Ovary (tissue), 9 donors: ENCODE results near the gene FIBCD1. TPM values are rescaled to one million over a fixed set of nuclear protein-coding genes. Genes with fewer than 3 reads are reported as not detected.
A peak's percentile ranks its signal among the peaks of the same experiment; 100 is the strongest.

Source experiments
- DNase-seq, 5 donors: peaks; one replicate each; pipeline ENCODE4 v3.0.0-alpha.2; 2019 to 2020
- H3K27ac ChIP-seq, 2 donors: fragments of 200-600 bp; one replicate each; pipeline versions ENCODE4 v1.5.1 to v1.8.0; 2019 to 2022
- H3K27me3 ChIP-seq: fragments of 200-600 bp; one replicate; pipeline ENCODE4 v1.8.0; 2022
- H3K36me3 ChIP-seq: fragments of 200-600 bp; sonication (generic); one replicate; pipeline ENCODE4 v1.5.1; 2019
- H3K4me1 ChIP-seq: one replicate; pipeline ENCODE4 v1.8.1; 2013; ENCODE audit warnings: mild to moderate bottlenecking, moderate library complexity; ENCODE audit not compliant: insufficient read depth
- H3K4me3 ChIP-seq: fragments of 200-600 bp; sonication (generic); one replicate; pipeline ENCODE4 v1.5.1; 2017
- H3K9me3 ChIP-seq, 2 donors: fragments of 200-600 bp in 1 of 2; sonication (generic) in 1 of 2; one replicate each; pipeline versions ENCODE4 v1.5.1 to v1.8.1; 2013 to 2019; ENCODE audit warnings: mild to moderate bottlenecking in 1 of 2, moderate library complexity in 1 of 2
- EP300 ChIP-seq: sonication (generic); formaldehyde crosslinking; IDR thresholded peaks from one replicate; pipeline ENCODE4 v1.6.1; 2017; ENCODE audit warnings: antibody characterized with exemption
- POLR2A ChIP-seq: fragments of 450-650 bp; IDR thresholded peaks from one replicate; pipeline ENCODE4 v1.6.1; 2017; ENCODE audit warnings: antibody characterized with exemption, mild to moderate bottlenecking, moderate library complexity
- WGBS, 3 donors: extraction: QIAGEN DNeasy Blood & Tissue Kit in 1 of 3; methylation state at CpG; one replicate each; pipeline versions ENCODE4 v1.1.5 to v1.1.7; 2013 to 2017; 5-methylcytosine and 5-hydroxymethylcytosine counted together
- intact Hi-C, 4 donors: fragments of 100-400 bp; cut with DNase I; formaldehyde crosslinking; loops; one replicate each; pipeline versions ENCODE4 v1.11.0 to v1.15.1; 2022 to 2023
- polyA plus RNA-seq, 2 donors: library from polyadenylated mRNA; stranded (reverse); fragments of 200-250 nt in 1 of 2; fragments of 350-450 nt in 1 of 2; fragmentation: Illumina TruSeq in 1 of 2; extraction: RNeasy Lipid Tissue Mini Kit (QIAGEN cat#74804) in 1 of 2; gene quantifications; one replicate each; pipeline ENCODE4 v1.2.3, GENCODE V29; 2013 to 2014
- total RNA-seq, 7 donors: library from RNA; depleted of rRNA in 2 of 7; stranded (reverse); fragments of >200 nt in 2 of 7; fragmentation: NEBNext Ultra II Directional in 3 of 7; extraction: Animal tissue kit (Norgen Biotek cat#: 25700) in 3 of 7; gene quantifications; one replicate each; pipeline versions ENCODE4 v1.1.0 to v1.2.4, GENCODE V29; 2016 to 2023
- TF ChIP-seq, protein P1 (sequence below), 3 donors: fragments of 450-650 bp in 2 of 3; fragments of 200-600 bp in 1 of 3; IDR thresholded peaks; one replicate each; pipeline versions ENCODE4 v1.5.1 to v1.8.0; 2016 to 2022; ENCODE audit warnings: antibody characterized with exemption in 3 of 3, mild to moderate bottlenecking in 1 of 3
- donor health status: DM: no; HTN: no; CAD: no; lungs with moderate emphysema.
- donor health status: DM: no; HTN: no; CAD: no.
- donor health status: Bipolar disorder and iron deficiency.
- donor health status: DM: yes; HTN: yes; CAD: no.
- donor health status: DM: no; HTN: no; CAD: no.
- donor health status: DM: yes; HTN: yes; CAD: no.

The FIBCD1 gene
- total and polyA plus RNA-seq, 9 donors, result 0.06 to 0.45 (median 0.12) TPM; not detected in 3

GRCh38 chr9:130921300-130921988 is 17.6 kb downstream of the FIBCD1 start:
- TF ChIP-seq EP300 (no peak), POLR2A (no peak)
- TF ChIP-seq, protein P1, sequence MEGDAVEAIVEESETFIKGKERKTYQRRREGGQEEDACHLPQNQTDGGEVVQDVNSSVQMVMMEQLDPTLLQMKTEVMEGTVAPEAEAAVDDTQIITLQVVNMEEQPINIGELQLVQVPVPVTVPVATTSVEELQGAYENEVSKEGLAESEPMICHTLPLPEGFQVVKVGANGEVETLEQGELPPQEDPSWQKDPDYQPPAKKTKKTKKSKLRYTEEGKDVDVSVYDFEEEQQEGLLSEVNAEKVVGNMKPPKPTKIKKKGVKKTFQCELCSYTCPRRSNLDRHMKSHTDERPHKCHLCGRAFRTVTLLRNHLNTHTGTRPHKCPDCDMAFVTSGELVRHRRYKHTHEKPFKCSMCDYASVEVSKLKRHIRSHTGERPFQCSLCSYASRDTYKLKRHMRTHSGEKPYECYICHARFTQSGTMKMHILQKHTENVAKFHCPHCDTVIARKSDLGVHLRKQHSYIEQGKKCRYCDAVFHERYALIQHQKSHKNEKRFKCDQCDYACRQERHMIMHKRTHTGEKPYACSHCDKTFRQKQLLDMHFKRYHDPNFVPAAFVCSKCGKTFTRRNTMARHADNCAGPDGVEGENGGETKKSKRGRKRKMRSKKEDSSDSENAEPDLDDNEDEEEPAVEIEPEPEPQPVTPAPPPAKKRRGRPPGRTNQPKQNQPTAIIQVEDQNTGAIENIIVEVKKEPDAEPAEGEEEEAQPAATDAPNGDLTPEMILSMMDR (IDR thresholded peaks at IDR 0.05), result no peak
- Histone ChIP-seq H3K36me3 (no peaks in the 10 kb centered on the region), H3K27ac (no peak overlapping the region), H3K4me3 (no peak overlapping the region), H3K27me3 (no peaks in the 10 kb centered on the region), H3K4me1 (peaks cover 8% of the 10 kb centered on the region), H3K9me3 (no peaks in the 10 kb centered on the region)
- intact Hi-C loops, result no loop called here
- peak; percentile 34 to 67 (median 47) for DNase-seq
- 14 to 27% (median 19%) methylated on average over 29 of the region's 29 CpGs for WGBS, 3 donors

DNA sequence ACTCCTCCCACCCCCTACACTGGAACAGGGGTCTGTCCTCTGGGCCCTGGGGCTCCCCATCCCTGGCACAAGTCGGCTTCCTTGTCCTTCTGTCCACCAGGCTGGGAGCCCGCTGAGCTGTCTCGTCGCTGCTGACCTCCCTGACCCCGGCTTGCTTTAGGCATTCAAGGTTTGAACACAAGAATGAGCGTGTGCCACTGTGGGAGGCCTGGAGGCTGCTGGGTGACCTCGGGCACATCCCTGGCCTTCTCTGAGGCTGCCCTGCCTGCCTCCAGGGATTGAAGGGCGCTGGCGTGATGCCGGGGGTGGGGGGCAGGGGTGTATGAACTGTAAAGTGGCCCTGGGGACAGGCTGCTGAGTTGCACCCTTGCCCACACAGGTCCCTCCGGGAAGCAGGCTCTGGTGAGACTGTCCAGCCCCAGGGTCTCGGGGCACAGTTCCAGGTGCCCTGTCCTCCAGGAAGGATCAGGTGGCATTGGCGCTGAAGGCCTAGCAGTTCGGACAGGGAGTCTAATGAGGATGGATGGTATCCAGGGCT is 18.2 kb downstream of the FIBCD1 start:
- H3K4me3 ChIP-seq, result no peak overlapping the region
- no peak for TF ChIP-seq EP300
- TF ChIP-seq POLR2A, result no peak
- TF ChIP-seq, protein P1 (IDR thresholded peaks at IDR 0.05), result no peak
- no peaks in the 10 kb centered on the region for H3K9me3 ChIP-seq
- no peaks in the 10 kb centered on the region for H3K36me3 ChIP-seq
- intact Hi-C loops, result no loop called here
- no peak overlapping the region for H3K27ac ChIP-seq
- DNase-seq, result no peak
- H3K27me3 ChIP-seq, result no peaks in the 10 kb centered on the region
- 69 to 75% (median 71%) methylated on average over 11 to 14 of the region's 14 CpGs for WGBS, 3 donors
- peaks cover 8% of the 10 kb centered on the region for H3K4me1 ChIP-seq

GRCh38 chr9:130920233-130920632 is 18.8 kb downstream of the FIBCD1 start:
- no peak for DNase-seq
- 94 to 95% (median 95%) methylated on average over 8 of the region's 8 CpGs for WGBS, 3 donors
- no peaks in the 10 kb centered on the region for H3K36me3 ChIP-seq
- intact Hi-C loops, result no loop called here
- H3K9me3 ChIP-seq, result no peaks in the 10 kb centered on the region
- H3K27me3 ChIP-seq, result no peaks in the 10 kb centered on the region
- no peak overlapping the region for H3K27ac ChIP-seq
- H3K4me3 ChIP-seq, result no peak overlapping the region
- TF ChIP-seq, protein P1 (IDR thresholded peaks at IDR 0.05), result no peak
- TF ChIP-seq EP300, result no peak
- TF ChIP-seq POLR2A, result no peak
- H3K4me1 ChIP-seq, result peaks cover 8% of the 10 kb centered on the region

- TF ChIP-seq, protein P1 (IDR thresholded peaks at IDR 0.05), result no peak
- no peak for TF ChIP-seq EP300
- no peak for TF ChIP-seq POLR2A
- DNase-seq, result no peak
- no peaks in the 10 kb centered on the region for H3K27me3 ChIP-seq
- no peak overlapping the region for H3K4me3 ChIP-seq
- peaks cover 8% of the 10 kb centered on the region for H3K4me1 ChIP-seq
- no peaks in the 10 kb centered on the region for H3K9me3 ChIP-seq
- intact Hi-C loops, result no loop called here
- H3K27ac ChIP-seq, result no peak overlapping the region
- 84 to 90% (median 84%) methylated on average over 13 to 14 of the region's 14 CpGs for WGBS, 3 donors
- H3K36me3 ChIP-seq, result no peaks in the 10 kb centered on the region
Measured at GRCh38 chr9:130919559-130920145, 19.4 kb downstream of the FIBCD1 start.
